GM23248 (cell line): ENCODE data around the gene SULT1C2. TPM values are rescaled to one million over a fixed set of nuclear protein-coding genes. Genes with fewer than 3 reads are reported as not detected.

Experiments
- polyA plus RNA-seq: library from polyadenylated mRNA; unstranded; fragments of >200 nt; fragmentation: Nextera tagmentation; extraction: Ambion mirVana; gene quantifications from 2 replicates; pipeline ENCODE4 v1.2.1, GENCODE V29; 2016
- total RNA-seq: library from RNA; depleted of rRNA; stranded (reverse); fragments of >200 nt; shearing (Covaris generic); gene quantifications from 2 replicates; pipeline ENCODE4 v1.2.3, GENCODE V29; 2014; rRNA removed

SULT1C2 gene
- total and polyA plus RNA-seq, 2 experiments from 2014 or later: not detected

Other genes starting within 250 kb of the SULT1C2 start
- gene SULT1C3, start 48.9 kb upstream of the SULT1C2 start, total RNA-seq: not detected in 2 replicates
- not detected in 2 replicates for gene SULT1C3, start 48.9 kb upstream of the SULT1C2 start, polyA plus RNA-seq
- not detected in 2 replicates for gene SULT1C4, start 89.1 kb downstream of the SULT1C2 start, total RNA-seq
- not detected in 2 replicates for gene SULT1C4, start 89.1 kb downstream of the SULT1C2 start, polyA plus RNA-seq
- 18.8 and 21.7 TPM in 2 replicates for gene GCC2, start 160.3 kb downstream of the SULT1C2 start, total RNA-seq
- 47.9 and 53.1 TPM in 2 replicates for gene GCC2, start 160.3 kb downstream of the SULT1C2 start, polyA plus RNA-seq
- 122 and 131 TPM in 2 replicates for gene LIMS1, start 245.6 kb downstream of the SULT1C2 start, total RNA-seq
- gene LIMS1, start 245.6 kb downstream of the SULT1C2 start, polyA plus RNA-seq: 81.3 and 82.0 TPM in 2 replicates